NCI-H1930 (cell line): ENCODE data around the gene KDM4B.
"Not testable (repeated sequence)": the region's sequence is repeated elsewhere in the genome, so short reads cannot be mapped to it uniquely, and the experiment has no call there.

Experiments
- DNase-seq, 2 experiments: peaks; one replicate each; lab custom pipeline; 2025; lab: John Stamatoyannopoulos, UW

Gene KDM4B

GRCh38 chr19:4968462-4969291 is at the start of gene KDM4B:
KDM4B (plus strand) TSS chr19:4969113; CDS start chr19:5032891, 63,778 bp downstream.
- DNase-seq = peak; percentile 95 to 96

GRCh38 chr19:4922530-4923275 is 46.2 kb upstream of the KDM4B start:
- no peak for DNase-seq

- no peak for DNase-seq
Measured at GRCh38 chr19:4923276-4923747, 45.6 kb upstream of the KDM4B start.

GRCh38 chr19:4929186-4929585 is 39.7 kb upstream of the KDM4B start:
- DNase-seq = no peak

- no peak for DNase-seq
Measured at GRCh38 chr19:4930664-4931063, 38.2 kb upstream of the KDM4B start.

DNA sequence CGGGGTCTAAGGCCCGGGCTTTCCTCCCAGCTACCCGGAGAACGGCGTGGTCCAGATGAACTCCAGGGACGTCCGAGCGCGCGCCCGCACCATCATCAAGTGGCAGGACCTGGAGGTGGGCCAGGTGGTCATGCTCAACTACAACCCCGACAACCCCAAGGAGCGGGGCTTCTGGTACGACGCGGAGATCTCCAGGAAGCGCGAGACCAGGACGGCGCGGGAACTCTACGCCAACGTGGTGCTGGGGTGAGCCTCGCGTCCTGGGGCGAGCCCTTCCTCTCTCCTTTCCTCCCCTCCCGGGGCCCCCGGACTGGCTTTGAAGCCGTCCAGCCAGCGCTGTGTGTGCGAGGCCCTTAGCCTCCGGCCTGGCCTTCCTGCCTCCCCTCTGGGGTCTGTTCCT is 36.2 kb upstream of the KDM4B start:
- no peak for DNase-seq

DNA sequence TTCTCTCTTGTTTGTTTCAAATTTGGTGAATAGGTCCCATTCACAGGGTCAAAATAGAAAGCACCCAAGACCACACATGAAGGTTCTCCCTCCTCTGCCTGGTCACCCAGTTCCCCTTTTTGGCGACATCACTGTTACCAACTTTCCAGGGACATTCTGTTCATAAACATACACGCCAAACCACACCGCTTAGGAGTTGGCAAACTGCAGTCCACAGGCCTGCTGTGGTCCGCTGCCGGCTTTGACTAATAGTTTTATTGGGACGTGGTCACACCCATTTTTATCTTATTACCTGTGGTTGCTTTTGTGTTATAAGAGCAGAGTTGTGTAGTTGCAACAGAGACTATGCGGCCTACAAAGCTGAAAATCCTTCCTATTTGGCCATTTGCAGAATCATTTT is 35.4 kb upstream of the KDM4B start:
- DNase-seq = no peak

- DNase-seq = no peak
Measured at GRCh38 chr19:4935444-4935843, 33.5 kb upstream of the KDM4B start.

GRCh38 chr19:4937060-4937459 is 31.9 kb upstream of the KDM4B start:
- DNase-seq = no peak

DNA sequence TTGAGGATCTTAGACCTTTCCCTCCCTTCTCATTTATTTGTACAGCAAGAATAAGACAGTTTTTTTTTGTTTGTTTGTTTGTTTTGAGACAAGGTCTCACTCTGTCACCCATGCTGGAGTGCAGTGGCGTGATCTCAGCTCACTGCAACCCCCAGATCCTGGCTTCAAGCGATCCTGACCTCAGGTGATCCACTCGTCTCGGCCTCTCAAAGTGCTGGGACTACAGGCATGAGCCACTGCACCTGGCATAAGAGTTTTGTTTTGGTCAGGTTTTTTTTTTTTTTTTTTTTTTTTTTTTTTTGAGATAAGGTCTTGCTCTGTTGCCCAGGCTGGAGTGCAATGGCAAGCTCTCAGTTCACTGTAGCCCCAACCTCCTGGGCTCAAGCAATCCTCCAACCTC is 30.5 kb upstream of the KDM4B start:
- DNase-seq = not testable (repeated sequence)

DNA sequence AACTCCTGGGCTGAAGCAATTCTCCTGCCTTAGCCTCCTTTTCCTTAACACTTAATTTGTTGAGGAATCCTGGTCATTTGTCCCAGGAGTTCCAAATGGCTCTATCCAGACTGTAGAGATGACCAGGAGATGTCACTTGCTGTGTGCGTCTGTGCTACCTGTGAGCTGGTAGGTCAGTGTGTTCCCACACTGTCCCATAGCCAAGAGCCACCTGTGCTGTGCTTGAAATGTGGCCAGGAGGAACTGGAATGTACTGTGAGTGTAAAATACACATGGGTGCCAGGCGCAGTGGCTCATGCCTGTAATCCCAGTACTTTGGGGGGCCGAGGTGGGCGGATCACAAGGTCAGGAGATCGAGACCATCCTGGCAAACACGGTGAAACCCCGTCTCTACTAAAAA is 29.4 kb upstream of the KDM4B start:
- no peak for DNase-seq

GRCh38 chr19:4941638-4942169 is 27.2 kb upstream of the KDM4B start:
- not testable (repeated sequence) for DNase-seq

DNA sequence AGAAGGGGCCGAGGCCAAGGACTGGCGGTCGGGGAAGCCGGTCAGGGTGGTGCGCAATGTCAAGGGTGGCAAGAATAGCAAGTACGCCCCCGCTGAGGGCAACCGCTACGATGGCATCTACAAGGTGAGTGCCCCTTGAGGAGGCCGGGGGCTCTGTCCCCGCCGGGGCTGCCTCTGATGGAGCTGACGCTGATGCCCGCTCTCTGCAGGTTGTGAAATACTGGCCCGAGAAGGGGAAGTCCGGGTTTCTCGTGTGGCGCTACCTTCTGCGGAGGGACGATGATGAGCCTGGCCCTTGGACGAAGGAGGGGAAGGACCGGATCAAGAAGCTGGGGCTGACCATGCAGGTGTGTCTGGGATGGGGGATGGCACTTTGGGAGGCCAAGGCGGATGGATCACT is 18.3 kb upstream of the KDM4B start:
- DNase-seq = not testable (repeated sequence)

GRCh38 chr19:4951656-4952055 is 17.3 kb upstream of the KDM4B start:
- DNase-seq = no peak

GRCh38 chr19:4952945-4953344 is 16.0 kb upstream of the KDM4B start:
- no peak for DNase-seq

DNA sequence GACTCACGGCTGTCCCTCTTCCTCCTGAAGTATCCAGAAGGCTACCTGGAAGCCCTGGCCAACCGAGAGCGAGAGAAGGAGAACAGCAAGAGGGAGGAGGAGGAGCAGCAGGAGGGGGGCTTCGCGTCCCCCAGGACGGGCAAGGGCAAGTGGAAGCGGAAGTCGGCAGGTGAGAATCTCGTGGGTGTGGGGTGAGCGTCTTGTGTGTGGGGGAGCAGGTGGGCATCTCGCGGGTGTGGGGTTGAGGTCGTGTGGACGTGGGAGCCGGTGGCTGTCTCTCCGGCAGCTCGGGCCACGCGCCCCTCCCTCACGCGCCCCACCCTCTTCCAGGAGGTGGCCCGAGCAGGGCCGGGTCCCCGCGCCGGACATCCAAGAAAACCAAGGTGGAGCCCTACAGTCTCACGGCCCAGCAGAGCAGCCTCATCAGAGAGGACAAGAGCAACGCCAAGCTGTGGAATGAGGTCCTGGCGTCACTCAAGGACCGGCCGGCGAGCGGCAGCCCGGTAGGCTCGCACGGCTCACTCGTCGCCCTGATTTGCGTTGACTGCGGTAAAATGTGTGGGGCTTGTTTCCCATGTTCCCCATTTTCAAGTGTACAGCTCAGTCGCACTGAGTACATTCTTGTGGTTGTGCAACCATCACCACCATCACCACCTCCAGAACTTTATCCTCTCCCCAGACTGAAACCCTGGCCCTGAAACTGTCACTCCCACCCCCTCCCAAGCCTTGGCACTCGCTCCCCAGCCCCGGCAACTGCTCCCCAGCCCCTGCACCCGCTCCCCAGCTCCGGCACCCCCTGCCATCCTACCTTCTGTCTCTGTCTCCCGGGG is 14.4 kb upstream of the KDM4B start:
- DNase-seq = not testable (repeated sequence)

DNA sequence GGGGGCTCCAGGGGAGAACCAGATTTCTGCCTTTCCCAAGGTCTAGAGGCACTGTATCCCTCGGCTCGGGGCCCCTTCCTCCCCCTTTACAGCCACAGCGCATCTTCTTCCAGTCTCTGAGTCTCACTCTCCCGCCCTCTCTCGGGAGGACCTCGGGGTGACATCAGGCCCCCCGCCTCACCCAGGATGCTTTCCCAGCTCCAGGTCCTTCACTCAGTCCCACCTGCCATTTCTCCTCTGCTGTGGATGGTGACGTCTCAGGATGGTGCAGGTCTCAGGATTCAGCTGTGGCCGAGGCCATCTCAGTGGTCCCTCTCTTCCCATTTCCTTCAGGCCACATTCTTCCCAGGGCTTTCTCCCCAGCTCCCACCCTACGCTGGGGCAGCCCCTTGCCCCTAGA is 13.6 kb upstream of the KDM4B start:
- no peak for DNase-seq

- no peak for DNase-seq
Measured at GRCh38 chr19:4957981-4958380, 10.9 kb upstream of the KDM4B start.

DNA sequence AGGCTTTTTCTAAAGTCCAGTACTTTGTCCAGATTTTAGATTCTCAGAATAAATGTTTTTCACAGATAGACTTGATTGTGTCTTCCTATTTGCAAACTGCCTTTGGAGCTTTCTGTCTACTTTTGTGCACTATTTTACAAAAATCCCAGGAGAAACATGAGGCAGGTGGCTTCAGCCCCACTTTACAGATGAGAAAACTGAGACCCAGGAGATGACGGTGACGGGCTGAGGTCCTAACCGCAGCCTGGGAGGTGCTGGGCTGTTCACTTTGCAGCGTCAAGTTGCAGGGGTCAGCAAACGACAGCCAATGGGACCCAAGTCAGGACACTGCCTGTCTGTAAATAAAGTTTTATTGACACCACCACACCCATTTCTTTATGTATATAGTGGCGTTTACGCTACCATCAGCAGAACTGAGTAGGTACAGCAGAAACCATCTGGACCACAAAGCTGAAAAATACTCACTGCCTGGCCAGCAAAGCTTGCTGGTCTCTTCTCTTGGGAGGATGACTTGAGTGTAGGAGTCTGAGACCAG is 6.8 kb upstream of the KDM4B start:
- DNase-seq = no peak

DNA sequence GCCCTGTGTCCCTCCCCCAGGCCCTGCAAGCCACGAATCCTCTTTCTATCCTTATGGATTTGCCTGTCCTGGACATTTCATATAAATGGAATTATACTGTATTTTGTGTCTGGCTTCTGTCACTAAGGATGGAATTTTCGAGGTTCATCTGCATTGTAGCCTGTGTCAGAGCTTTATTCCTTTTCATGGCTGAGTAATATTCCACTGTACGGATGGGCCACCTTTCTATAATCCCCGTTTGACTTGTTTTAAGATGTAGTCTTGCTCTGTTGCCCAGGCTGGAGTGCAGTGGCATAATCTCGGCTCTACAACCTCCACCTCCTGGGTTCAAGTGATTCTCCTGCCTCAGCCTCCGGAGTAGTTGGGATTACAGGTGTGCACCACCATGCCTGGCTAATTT is 3.9 kb upstream of the KDM4B start:
- no peak for DNase-seq

DNA sequence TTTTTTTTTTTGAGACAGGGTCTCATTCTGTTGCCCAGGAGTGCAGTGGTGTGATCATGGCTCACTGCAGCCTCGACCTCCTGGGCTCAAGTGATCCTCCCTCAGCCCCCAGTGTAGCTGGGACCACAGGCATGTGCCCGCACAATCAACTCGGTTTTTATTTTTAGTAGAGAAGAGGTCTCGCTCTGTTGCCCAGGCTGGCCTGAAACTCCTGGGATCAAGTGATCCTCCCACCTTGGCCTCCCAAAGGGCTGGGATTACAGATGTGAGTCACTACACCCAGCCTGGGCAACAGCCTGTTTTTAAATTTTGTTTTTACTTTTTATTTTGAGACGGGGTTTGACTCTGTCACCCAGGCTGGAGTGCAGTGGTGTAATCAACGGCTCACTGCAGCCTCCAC is 2.3 kb upstream of the KDM4B start:
- no peak for DNase-seq
